Measurements from ENCODE around the gene ANKRD44.

ANKRD44 gene

GRCh38 chr2:196965651-196966050 is 344.9 kb downstream of the ANKRD44 start:
- Histone ChIP-seq H3K27me3 (ENCODE audit: control insufficient read depth, insufficient read depth, low read length) (no peaks in the 10 kb centered on the region), H3K4me1 (ENCODE audit: control insufficient read depth, insufficient read depth, low read length) (peaks cover 10% of the 10 kb centered on the region)

GRCh38 chr2:196963961-196964360 is 346.6 kb downstream of the ANKRD44 start:
- H3K27me3 ChIP-seq (ENCODE audit: control insufficient read depth, insufficient read depth, low read length) = no peaks in the 10 kb centered on the region
- no peaks in the 10 kb centered on the region for H3K36me3 ChIP-seq (ENCODE audit: control insufficient read depth, insufficient read depth, low read length)
- H3K27ac ChIP-seq (ENCODE audit: low read depth, low read length) = no peak overlapping the region
- no peak overlapping the region for H3K4me3 ChIP-seq (ENCODE audit: low read depth, low read length)
- H3K9me3 ChIP-seq (ENCODE audit: control insufficient read depth, insufficient read depth, low read depth, low read length) = peaks cover 11% of the 10 kb centered on the region; the same call in 1 of the 2 replicates
- H3K4me1 ChIP-seq (ENCODE audit: control insufficient read depth, insufficient read depth, low read length) = peaks cover 10% of the 10 kb centered on the region
- H3K9ac ChIP-seq (ENCODE audit: low read length) = no peak overlapping the region

More at GRCh38 chr2:196965651-196966050, 344.9 kb downstream of the ANKRD44 start:
- no peak overlapping the region for H3K9ac ChIP-seq (ENCODE audit: low read length)
- peaks cover 11% of the 10 kb centered on the region; the same call in 1 of the 2 replicates for H3K9me3 ChIP-seq (ENCODE audit: control insufficient read depth, insufficient read depth, low read depth, low read length)
- no peak overlapping the region for H3K4me3 ChIP-seq (ENCODE audit: low read depth, low read length)
- no peak overlapping the region for H3K27ac ChIP-seq (ENCODE audit: low read depth, low read length)
- H3K36me3 ChIP-seq (ENCODE audit: control insufficient read depth, insufficient read depth, low read length) = no peaks in the 10 kb centered on the region

GRCh38 chr2:196963043-196963442 is 347.5 kb downstream of the ANKRD44 start:
- H3K9ac ChIP-seq (ENCODE audit: low read length) = no peak overlapping the region
- peaks cover 5% of the 10 kb centered on the region; the same call in 1 of the 2 replicates for H3K9me3 ChIP-seq (ENCODE audit: control insufficient read depth, insufficient read depth, low read depth, low read length)
- H3K27me3 ChIP-seq (ENCODE audit: control insufficient read depth, insufficient read depth, low read length) = no peaks in the 10 kb centered on the region
- no peak overlapping the region for H3K4me3 ChIP-seq (ENCODE audit: low read depth, low read length)
- no peaks in the 10 kb centered on the region for H3K36me3 ChIP-seq (ENCODE audit: control insufficient read depth, insufficient read depth, low read length)
- no peak overlapping the region for H3K27ac ChIP-seq (ENCODE audit: low read depth, low read length)
- peaks cover 10% of the 10 kb centered on the region for H3K4me1 ChIP-seq (ENCODE audit: control insufficient read depth, insufficient read depth, low read length)

- peaks cover 15% of the 10 kb centered on the region for H3K4me1 ChIP-seq (ENCODE audit: control insufficient read depth, insufficient read depth, low read length)
- H3K36me3 ChIP-seq (ENCODE audit: control insufficient read depth, insufficient read depth, low read length) = no peaks in the 10 kb centered on the region
- H3K27ac ChIP-seq (ENCODE audit: low read depth, low read length) = no peak overlapping the region
- no peak overlapping the region for H3K4me3 ChIP-seq (ENCODE audit: low read depth, low read length)
- no peaks in the 10 kb centered on the region for H3K9me3 ChIP-seq (ENCODE audit: control insufficient read depth, insufficient read depth, low read depth, low read length)
- no peak overlapping the region for H3K9ac ChIP-seq (ENCODE audit: low read length)
- no peaks in the 10 kb centered on the region for H3K27me3 ChIP-seq (ENCODE audit: control insufficient read depth, insufficient read depth, low read length)
Observed at GRCh38 chr2:196962325-196962724, 348.3 kb downstream of the ANKRD44 start.

GRCh38 chr2:196961889-196962288 is 348.7 kb downstream of the ANKRD44 start:
- Histone ChIP-seq H3K27ac (ENCODE audit: low read depth, low read length) (no peak overlapping the region), H3K36me3 (ENCODE audit: control insufficient read depth, insufficient read depth, low read length) (no peaks in the 10 kb centered on the region), H3K27me3 (ENCODE audit: control insufficient read depth, insufficient read depth, low read length) (no peaks in the 10 kb centered on the region), H3K9ac (ENCODE audit: low read length) (no peak overlapping the region), H3K4me1 (ENCODE audit: control insufficient read depth, insufficient read depth, low read length) (peaks cover 12% of the 10 kb centered on the region), H3K9me3 (ENCODE audit: control insufficient read depth, insufficient read depth, low read depth, low read length) (no peaks in the 10 kb centered on the region), H3K4me3 (ENCODE audit: low read depth, low read length) (no peak overlapping the region)

GRCh38 chr2:196959734-196960338 is 350.7 kb downstream of the ANKRD44 start:
- no peak overlapping the region for H3K4me3 ChIP-seq (ENCODE audit: low read depth, low read length)
- no peaks in the 10 kb centered on the region for H3K36me3 ChIP-seq (ENCODE audit: control insufficient read depth, insufficient read depth, low read length)
- H3K9me3 ChIP-seq (ENCODE audit: control insufficient read depth, insufficient read depth, low read depth, low read length) = no peaks in the 10 kb centered on the region
- H3K27ac ChIP-seq (ENCODE audit: low read depth, low read length) = no peak overlapping the region
- no peaks in the 10 kb centered on the region for H3K27me3 ChIP-seq (ENCODE audit: control insufficient read depth, insufficient read depth, low read length)
- peaks cover 11% of the 10 kb centered on the region; the same call in 1 of the 2 replicates for H3K4me1 ChIP-seq (ENCODE audit: control insufficient read depth, insufficient read depth, low read length)
- H3K9ac ChIP-seq (ENCODE audit: low read length) = no peak overlapping the region

- Histone ChIP-seq H3K9ac (ENCODE audit: low read length) (no peak overlapping the region), H3K4me1 (ENCODE audit: control insufficient read depth, insufficient read depth, low read length) (peaks cover 11% of the 10 kb centered on the region; the same call in 1 of the 2 replicates), H3K9me3 (ENCODE audit: control insufficient read depth, insufficient read depth, low read depth, low read length) (no peaks in the 10 kb centered on the region), H3K4me3 (ENCODE audit: low read depth, low read length) (no peak overlapping the region), H3K27ac (ENCODE audit: low read depth, low read length) (no peak overlapping the region), H3K27me3 (ENCODE audit: control insufficient read depth, insufficient read depth, low read length) (no peaks in the 10 kb centered on the region), H3K36me3 (ENCODE audit: control insufficient read depth, insufficient read depth, low read length) (no peaks in the 10 kb centered on the region)
Observed at GRCh38 chr2:196959281-196959680, 351.3 kb downstream of the ANKRD44 start.

- H3K27me3 ChIP-seq (ENCODE audit: control insufficient read depth, insufficient read depth, low read length) = no peaks in the 10 kb centered on the region
- no peak overlapping the region for H3K9ac ChIP-seq (ENCODE audit: low read length)
- no peak overlapping the region for H3K27ac ChIP-seq (ENCODE audit: low read depth, low read length)
- H3K4me3 ChIP-seq (ENCODE audit: low read depth, low read length) = no peak overlapping the region
- H3K4me1 ChIP-seq (ENCODE audit: control insufficient read depth, insufficient read depth, low read length) = peaks cover 11% of the 10 kb centered on the region; the same call in 1 of the 2 replicates
- no peaks in the 10 kb centered on the region for H3K36me3 ChIP-seq (ENCODE audit: control insufficient read depth, insufficient read depth, low read length)
- H3K9me3 ChIP-seq (ENCODE audit: control insufficient read depth, insufficient read depth, low read depth, low read length) = no peaks in the 10 kb centered on the region
Observed at GRCh38 chr2:196957881-196958525, 352.6 kb downstream of the ANKRD44 start.

GRCh38 chr2:196957442-196957841 is 353.1 kb downstream of the ANKRD44 start:
- Histone ChIP-seq H3K4me3 (ENCODE audit: low read depth, low read length) (no peak overlapping the region), H3K27ac (ENCODE audit: low read depth, low read length) (no peak overlapping the region)

GRCh38 chr2:196956069-196956468 is 354.5 kb downstream of the ANKRD44 start:
- Histone ChIP-seq H3K36me3 (ENCODE audit: control insufficient read depth, insufficient read depth, low read length) (no peaks in the 10 kb centered on the region), H3K9ac (ENCODE audit: low read length) (no peak overlapping the region), H3K4me1 (ENCODE audit: control insufficient read depth, insufficient read depth, low read length) (peaks cover 11% of the 10 kb centered on the region; the same call in 1 of the 2 replicates), H3K27ac (ENCODE audit: low read depth, low read length) (no peak overlapping the region), H3K27me3 (ENCODE audit: control insufficient read depth, insufficient read depth, low read length) (no peaks in the 10 kb centered on the region), H3K9me3 (ENCODE audit: control insufficient read depth, insufficient read depth, low read depth, low read length) (no peaks in the 10 kb centered on the region), H3K4me3 (ENCODE audit: low read depth, low read length) (no peak overlapping the region)

More at GRCh38 chr2:196957442-196957841, 353.1 kb downstream of the ANKRD44 start:
- no peaks in the 10 kb centered on the region for H3K27me3 ChIP-seq (ENCODE audit: control insufficient read depth, insufficient read depth, low read length)
- H3K9ac ChIP-seq (ENCODE audit: low read length) = no peak overlapping the region
- peaks cover 11% of the 10 kb centered on the region; the same call in 1 of the 2 replicates for H3K4me1 ChIP-seq (ENCODE audit: control insufficient read depth, insufficient read depth, low read length)
- H3K36me3 ChIP-seq (ENCODE audit: control insufficient read depth, insufficient read depth, low read length) = no peaks in the 10 kb centered on the region
- no peaks in the 10 kb centered on the region for H3K9me3 ChIP-seq (ENCODE audit: control insufficient read depth, insufficient read depth, low read depth, low read length)

- Histone ChIP-seq H3K9me3 (ENCODE audit: control insufficient read depth, insufficient read depth, low read depth, low read length) (no peaks in the 10 kb centered on the region), H3K36me3 (ENCODE audit: control insufficient read depth, insufficient read depth, low read length) (no peaks in the 10 kb centered on the region), H3K27me3 (ENCODE audit: control insufficient read depth, insufficient read depth, low read length) (no peaks in the 10 kb centered on the region), H3K27ac (ENCODE audit: low read depth, low read length) (no peak overlapping the region), H3K4me3 (ENCODE audit: low read depth, low read length) (no peak overlapping the region), H3K9ac (ENCODE audit: low read length) (no peak overlapping the region), H3K4me1 (ENCODE audit: control insufficient read depth, insufficient read depth, low read length) (peaks cover 11% of the 10 kb centered on the region; the same call in 1 of the 2 replicates)
Observed at GRCh38 chr2:196955036-196955435, 355.5 kb downstream of the ANKRD44 start.

Data from HUES6 (cell line).